HCT116 (cell line): Measurements from ENCODE around the gene PSTPIP1. TPM values are rescaled to one million over a fixed set of nuclear protein-coding genes. Genes with fewer than 3 reads are reported as not detected.

ENCODE experiments used
- ATAC-seq: fragments of 200-7000 bp; cut with Tn5 transposase; 2 replicates; pipeline ENCODE4 v1.9.1; 2020; ENCODE audit warnings: mild to moderate bottlenecking, moderate library complexity
- BruUV-seq: library from RNA; stranded (reverse); fragments of 400-500 nt; replicated peaks from 2 replicates; lab custom pipeline; 2021; lab: Mats Ljungman, UMichigan
- CTCF ChIA-PET: fragments of 300-600 bp; sonication (Branson Sonifier 250); formaldehyde crosslinking; loops from one replicate; lab custom pipeline; 2021; ENCODE audit warnings: antibody characterized with exemption; lab: Charles Lee
- POLR2A ChIA-PET: fragments of 300-600, 350-600 bp; sonication (Branson Sonifier 250); formaldehyde crosslinking; loops from one replicate; lab custom pipeline; 2021; ENCODE audit warnings: antibody characterized with exemption; lab: Charles Lee
- RAD21 ChIA-PET, 2 experiments: fragments of 300-600 bp; sonication (Branson Sonifier 250); formaldehyde crosslinking; loops; one replicate each; lab custom pipeline; 2023; ENCODE audit warnings: low total read pairs in 2 of 2; ENCODE audit not compliant: uncharacterized antibody in 2 of 2, unreplicated experiment in 2 of 2, low non-redundant PET in 1 of 2; lab: Charles Lee
- DNase-seq: peaks from one replicate; pipeline ENCODE4 v3.0.0-alpha.2; 2010; ENCODE audit warnings: low read depth, low spot score
- H2AFZ ChIP-seq: fragments of 200-600 bp; shearing (Covaris generic), sonication (generic); 2 replicates; pipeline ENCODE4 v1.6.1; 2017; ENCODE audit warnings: low read depth, mixed run types, mixed read lengths, antibody characterized with exemption, low read length; ENCODE audit not compliant: poor library complexity, severe bottlenecking
- H3K27ac ChIP-seq: 2 replicates; pipeline ENCODE4 v1.5.1; 2012; ENCODE audit warnings: low read depth, low read length
- H3K27me3 ChIP-seq: fragments of 200-600 bp; sonication (generic); 2 replicates; pipeline ENCODE4 v1.6.1; 2016; ENCODE audit warnings: mixed run types, low read length, mixed read lengths; ENCODE audit not compliant: insufficient read depth
- H3K36me3 ChIP-seq, 2 experiments: fragments of 200-500 bp in 1 of 2; fragments of 200-600 bp in 1 of 2; sonication (Bioruptor generic) in 1 of 2; sonication (generic) in 1 of 2; 2 replicates each; pipeline versions ENCODE4 v1.5.1 to v1.6.1; 2014 to 2016; ENCODE audit warnings: low read length in 2 of 2, inconsistent platforms in 1 of 2, mixed read lengths in 1 of 2, mixed run types in 1 of 2; ENCODE audit not compliant: insufficient read depth in 2 of 2, control insufficient read depth in 1 of 2
- H3K4me1 ChIP-seq, 2 experiments: fragments of 200-600 bp in 1 of 2; sonication (generic) in 1 of 2; 2 replicates each; pipeline versions ENCODE4 v1.5.1 to v1.6.1; 2012 to 2017; ENCODE audit warnings: low read length in 2 of 2, inconsistent platforms in 1 of 2, mild to moderate bottlenecking in 1 of 2, mixed read lengths in 1 of 2, mixed run types in 1 of 2, moderate library complexity in 1 of 2; ENCODE audit not compliant: insufficient read depth in 2 of 2, control insufficient read depth in 1 of 2
- H3K4me2 ChIP-seq: fragments of 200-600 bp; sonication (generic); 2 replicates; pipeline ENCODE4 v1.6.1; 2017; ENCODE audit warnings: mixed run types, low read length, mixed read lengths
- H3K4me3 ChIP-seq, 2 experiments: fragments of 200-600 bp in 1 of 2; sonication (generic) in 1 of 2; replicated peaks in 1 of 2; 2 replicates each; pipeline ENCODE4 v1.5.1; 2011 to 2016; ENCODE audit warnings: low read length in 2 of 2, control low read depth in 1 of 2, low read depth in 1 of 2, mild to moderate bottlenecking in 1 of 2, mixed read lengths in 1 of 2, mixed run types in 1 of 2
- H3K79me2 ChIP-seq: fragments of 200-600 bp; sonication (generic); 2 replicates; pipeline ENCODE4 v1.6.1; 2017; ENCODE audit warnings: mild to moderate bottlenecking, mixed run types, low read length, moderate library complexity, mixed read lengths; ENCODE audit not compliant: insufficient read depth
- H3K9ac ChIP-seq: fragments of 200-600 bp; sonication (generic); 2 replicates; pipeline ENCODE4 v1.6.1; 2016; ENCODE audit warnings: low read length, mixed read lengths
- H3K9me2 ChIP-seq: fragments of 200-600 bp; sonication (generic), shearing (Covaris generic); 2 replicates; pipeline ENCODE4 v1.6.1; 2017; ENCODE audit warnings: mixed run types, mild to moderate bottlenecking, moderate library complexity; ENCODE audit not compliant: insufficient read depth
- H3K9me3 ChIP-seq, 2 experiments: fragments of 200-500 bp in 1 of 2; fragments of 200-600 bp in 1 of 2; sonication (Bioruptor generic) in 1 of 2; sonication (generic) in 1 of 2; 2 replicates each; pipeline ENCODE4 v1.6.1; 2014 to 2017; ENCODE audit warnings: low read length in 2 of 2, mixed read lengths in 2 of 2, inconsistent platforms in 1 of 2, low read depth in 1 of 2, mild to moderate bottlenecking in 1 of 2, mixed run types in 1 of 2, moderate library complexity in 1 of 2; ENCODE audit not compliant: control insufficient read depth in 1 of 2, insufficient read depth in 1 of 2
- H4K20me1 ChIP-seq: fragments of 200-600 bp; sonication (generic), shearing (Covaris generic); 2 replicates; pipeline ENCODE4 v1.6.1; 2017; ENCODE audit warnings: mixed run types, mild to moderate bottlenecking, moderate library complexity; ENCODE audit not compliant: insufficient read depth
- ELF1 ChIP-seq: IDR thresholded peaks from 2 replicates; pipeline ENCODE4 v1.6.1; 2012; ENCODE audit warnings: low read depth, borderline replicate concordance
- EZH2phosphoT487 ChIP-seq: fragments of 200-600 bp; IDR thresholded peaks from 2 replicates; pipeline ENCODE4 v1.6.1; 2018; ENCODE audit warnings: antibody characterized with exemption, borderline replicate concordance
- POLR2AphosphoS5 ChIP-seq: IDR thresholded peaks from 2 replicates; pipeline ENCODE4 v1.6.1; 2011; ENCODE audit warnings: mild to moderate bottlenecking, low read depth, low read length, moderate library complexity
- SIN3A ChIP-seq: IDR thresholded peaks from 2 replicates; pipeline ENCODE4 v1.6.1; 2012; ENCODE audit warnings: low read depth
- SP1 ChIP-seq: IDR thresholded peaks from 2 replicates; pipeline ENCODE4 v1.6.1; 2012; ENCODE audit warnings: low read depth
- SRF ChIP-seq: IDR thresholded peaks from 2 replicates; pipeline ENCODE4 v1.6.1; 2012; ENCODE audit warnings: low read depth
- TCF7L2 ChIP-seq: IDR thresholded peaks from 2 replicates; pipeline ENCODE4 v1.7.0; 2011; ENCODE audit warnings: borderline replicate concordance, inconsistent platforms; ENCODE audit not compliant: insufficient read depth, insufficient read length; ENCODE audit errors: extremely low read depth
- intact Hi-C: fragments of 100-400 bp; cut with micrococcal nuclease; formaldehyde crosslinking; loops from 2 replicates; pipeline ENCODE4 v1.10.0; 2022
- total RNA-seq: library from RNA; stranded (reverse); gene quantifications from one replicate; pipeline ENCODE4 v1.2.1, GENCODE V29; 2021; ENCODE audit not compliant: unreplicated experiment
- TF ChIP-seq, protein P1 (sequence below): IDR thresholded peaks from 2 replicates; pipeline ENCODE4 v1.6.1; 2012; ENCODE audit warnings: low read depth
- TF ChIP-seq, protein P2 (sequence below): IDR thresholded peaks from 2 replicates; pipeline ENCODE4 v1.6.1; 2011; ENCODE audit warnings: mild to moderate bottlenecking, low read length, moderate library complexity; ENCODE audit not compliant: insufficient replicate concordance; ENCODE audit errors: extremely low read depth

PSTPIP1 gene
- total RNA-seq, 1 experiment from 2014 or later, result 0.79 TPM

DNA sequence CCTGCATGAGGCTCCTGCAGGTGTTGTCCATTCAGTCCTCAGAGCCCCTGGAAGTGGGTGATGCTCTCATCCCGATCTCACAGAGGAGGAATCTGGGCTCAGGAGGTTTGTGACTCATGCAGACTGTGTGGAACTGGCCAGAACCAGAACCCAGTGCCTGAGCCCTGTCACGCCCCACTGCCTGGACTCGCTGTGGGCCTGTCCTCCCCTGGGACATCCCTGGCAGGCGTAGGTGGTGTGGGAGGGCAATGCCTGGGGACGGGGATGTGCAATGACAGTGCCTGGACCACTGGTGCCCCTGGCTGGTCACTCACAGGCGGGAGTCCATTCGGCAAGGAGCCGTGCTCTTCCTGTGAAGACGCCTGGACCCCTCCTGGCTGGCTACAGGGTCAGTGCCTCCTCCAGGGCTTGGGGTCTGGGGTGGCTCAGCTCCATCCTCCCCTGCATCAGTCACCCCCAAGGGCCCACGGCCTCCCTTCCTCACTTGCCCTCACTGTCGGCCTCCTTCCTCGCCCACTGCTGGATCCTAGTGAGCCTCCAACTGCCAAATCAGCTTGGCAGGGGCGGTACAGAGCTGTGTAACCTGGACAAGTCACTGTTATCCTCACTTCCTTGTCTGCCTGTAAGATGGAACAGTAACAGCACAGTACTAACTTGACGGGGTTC lies 14.9 kb downstream of the PSTPIP1 start:
- DNase-seq (no peak), ATAC-seq (no peak)
- Histone ChIP-seq H2AFZ (no peak overlapping the region), H3K36me3 (no peaks in the 10 kb centered on the region), H3K9ac (no peak overlapping the region), H3K9me3 (no peaks in the 10 kb centered on the region), H3K4me3 (no peak overlapping the region), H3K9me2 (no peaks in the 10 kb centered on the region), H3K27me3 (no peaks in the 10 kb centered on the region), H3K4me2 (no peak overlapping the region), H3K79me2 (no peaks in the 10 kb centered on the region), H4K20me1 (no peaks in the 10 kb centered on the region), H3K27ac (no peak overlapping the region), H3K4me1 (peaks cover 8 to 15% of the 10 kb centered on the region in 2 experiments)
- intact Hi-C loops, result no loop called here
- ChIA-PET CTCF (no interaction called here), POLR2A (no interaction called here), RAD21 (no interaction called here)
- no TSS peak for BruUV-seq
- TF ChIP-seq POLR2AphosphoS5 (no peak), SP1 (no peak), ELF1 (no peak), TCF7L2 (no peak), SIN3A (no peak), SRF (no peak), EZH2phosphoT487 (no peak)
- TF ChIP-seq, protein P1, sequence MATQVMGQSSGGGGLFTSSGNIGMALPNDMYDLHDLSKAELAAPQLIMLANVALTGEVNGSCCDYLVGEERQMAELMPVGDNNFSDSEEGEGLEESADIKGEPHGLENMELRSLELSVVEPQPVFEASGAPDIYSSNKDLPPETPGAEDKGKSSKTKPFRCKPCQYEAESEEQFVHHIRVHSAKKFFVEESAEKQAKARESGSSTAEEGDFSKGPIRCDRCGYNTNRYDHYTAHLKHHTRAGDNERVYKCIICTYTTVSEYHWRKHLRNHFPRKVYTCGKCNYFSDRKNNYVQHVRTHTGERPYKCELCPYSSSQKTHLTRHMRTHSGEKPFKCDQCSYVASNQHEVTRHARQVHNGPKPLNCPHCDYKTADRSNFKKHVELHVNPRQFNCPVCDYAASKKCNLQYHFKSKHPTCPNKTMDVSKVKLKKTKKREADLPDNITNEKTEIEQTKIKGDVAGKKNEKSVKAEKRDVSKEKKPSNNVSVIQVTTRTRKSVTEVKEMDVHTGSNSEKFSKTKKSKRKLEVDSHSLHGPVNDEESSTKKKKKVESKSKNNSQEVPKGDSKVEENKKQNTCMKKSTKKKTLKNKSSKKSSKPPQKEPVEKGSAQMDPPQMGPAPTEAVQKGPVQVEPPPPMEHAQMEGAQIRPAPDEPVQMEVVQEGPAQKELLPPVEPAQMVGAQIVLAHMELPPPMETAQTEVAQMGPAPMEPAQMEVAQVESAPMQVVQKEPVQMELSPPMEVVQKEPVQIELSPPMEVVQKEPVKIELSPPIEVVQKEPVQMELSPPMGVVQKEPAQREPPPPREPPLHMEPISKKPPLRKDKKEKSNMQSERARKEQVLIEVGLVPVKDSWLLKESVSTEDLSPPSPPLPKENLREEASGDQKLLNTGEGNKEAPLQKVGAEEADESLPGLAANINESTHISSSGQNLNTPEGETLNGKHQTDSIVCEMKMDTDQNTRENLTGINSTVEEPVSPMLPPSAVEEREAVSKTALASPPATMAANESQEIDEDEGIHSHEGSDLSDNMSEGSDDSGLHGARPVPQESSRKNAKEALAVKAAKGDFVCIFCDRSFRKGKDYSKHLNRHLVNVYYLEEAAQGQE, result no peak
- TF ChIP-seq, protein P2, sequence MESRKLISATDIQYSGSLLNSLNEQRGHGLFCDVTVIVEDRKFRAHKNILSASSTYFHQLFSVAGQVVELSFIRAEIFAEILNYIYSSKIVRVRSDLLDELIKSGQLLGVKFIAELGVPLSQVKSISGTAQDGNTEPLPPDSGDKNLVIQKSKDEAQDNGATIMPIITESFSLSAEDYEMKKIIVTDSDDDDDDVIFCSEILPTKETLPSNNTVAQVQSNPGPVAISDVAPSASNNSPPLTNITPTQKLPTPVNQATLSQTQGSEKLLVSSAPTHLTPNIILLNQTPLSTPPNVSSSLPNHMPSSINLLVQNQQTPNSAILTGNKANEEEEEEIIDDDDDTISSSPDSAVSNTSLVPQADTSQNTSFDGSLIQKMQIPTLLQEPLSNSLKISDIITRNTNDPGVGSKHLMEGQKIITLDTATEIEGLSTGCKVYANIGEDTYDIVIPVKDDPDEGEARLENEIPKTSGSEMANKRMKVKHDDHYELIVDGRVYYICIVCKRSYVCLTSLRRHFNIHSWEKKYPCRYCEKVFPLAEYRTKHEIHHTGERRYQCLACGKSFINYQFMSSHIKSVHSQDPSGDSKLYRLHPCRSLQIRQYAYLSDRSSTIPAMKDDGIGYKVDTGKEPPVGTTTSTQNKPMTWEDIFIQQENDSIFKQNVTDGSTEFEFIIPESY, result no peak
- TF ChIP-seq, all 23 proteins: peak for 0
